Heart left ventricle (tissue), 16 donors: ENCODE results near the gene IKZF4. TPM values are rescaled to one million over a fixed set of nuclear protein-coding genes. Genes with fewer than 3 reads are reported as not detected.
"Not testable (repeated sequence)": the region's sequence is repeated elsewhere in the genome, so short reads cannot be mapped to it uniquely, and the experiment has no call there.

Experiments used
- ATAC-seq, 4 donors: fragments of 200-7000 bp; cut with Tn5 transposase; one replicate each; pipeline ENCODE4 v1.9.1; 2020 to 2022; ENCODE audit warnings: moderate library complexity in 4 of 4, mild to moderate bottlenecking in 3 of 4, moderate number of reproducible peaks in 1 of 4
- DNase-seq, 5 donors: peaks; one replicate each; pipeline ENCODE4 v3.0.0-alpha.2; 2020
- H3K27ac ChIP-seq, 12 donors: fragments of 200-600 bp; sonication (generic) in 4 of 12; one replicate each; pipeline versions ENCODE4 v1.5.0 to v1.8.0; 2016 to 2022; ENCODE audit warnings: mild to moderate bottlenecking in 2 of 12
- H3K27me3 ChIP-seq, 9 donors: fragments of 200-600 bp; sonication (generic) in 2 of 9; one replicate each; pipeline versions ENCODE4 v1.5.1 to v1.8.0; 2016 to 2022; ENCODE audit warnings: mild to moderate bottlenecking in 3 of 9
- H3K36me3 ChIP-seq, 9 donors: fragments of 200-600 bp; sonication (generic) in 2 of 9; one replicate each; pipeline versions ENCODE4 v1.5.0 to v1.8.0; 2018 to 2022; ENCODE audit warnings: mild to moderate bottlenecking in 2 of 9
- H3K4me1 ChIP-seq, 12 donors: fragments of 200-600 bp; sonication (generic) in 4 of 12; one replicate each; pipeline versions ENCODE4 v1.5.0 to v1.8.0; 2016 to 2022; ENCODE audit warnings: mild to moderate bottlenecking in 3 of 12
- H3K4me3 ChIP-seq, 12 donors: fragments of 200-600 bp; sonication (generic) in 4 of 12; one replicate each; pipeline versions ENCODE4 v1.5.0 to v1.8.0; 2017 to 2022; ENCODE audit warnings: mild to moderate bottlenecking in 9 of 12, moderate library complexity in 4 of 12
- H3K9me3 ChIP-seq, 12 donors: fragments of 200-600 bp; sonication (generic) in 4 of 12; one replicate each; pipeline versions ENCODE4 v1.5.0 to v1.8.0; 2016 to 2022; ENCODE audit warnings: mild to moderate bottlenecking in 1 of 12
- CTCF ChIP-seq, 12 donors: fragments of 200-600 bp; sonication (generic) in 4 of 12; IDR thresholded peaks; one replicate each; pipeline versions ENCODE4 v1.5.0 to v1.8.0; 2018 to 2022; ENCODE audit warnings: antibody characterized with exemption in 12 of 12, mild to moderate bottlenecking in 5 of 12
- POLR2A ChIP-seq, 2 donors: fragments of 450-650 bp; IDR thresholded peaks; one replicate each; pipeline ENCODE4 v1.6.1; 2017; ENCODE audit warnings: antibody characterized with exemption in 2 of 2, mild to moderate bottlenecking in 2 of 2, moderate library complexity in 2 of 2
- WGBS, 4 donors: extraction: QIAGEN DNeasy Blood & Tissue Kit in 2 of 4; methylation state at CpG; one replicate each; pipeline versions ENCODE4 v1.1.5 to v1.1.7; 2013 to 2018; 5-methylcytosine and 5-hydroxymethylcytosine counted together
- intact Hi-C, 10 donors: fragments of 100-400 bp; cut with DNase I; formaldehyde crosslinking; loops; one replicate each; pipeline versions ENCODE4 v1.11.1 to v1.14.2; 2022
- polyA plus RNA-seq, 2 donors: library from polyadenylated mRNA; stranded (reverse); fragments of 200-250 nt; gene quantifications; one replicate each; pipeline ENCODE4 v1.2.3, GENCODE V29; 2013
- total RNA-seq, 9 donors: library from RNA; depleted of rRNA in 2 of 9; stranded (reverse); fragments of >200 nt in 2 of 9; fragmentation: NEBNext Ultra II Directional in 3 of 9; extraction: Animal tissue kit (Norgen Biotek cat#: 25700) in 3 of 9; gene quantifications; one replicate each; pipeline versions ENCODE4 v1.1.0 to v1.2.4, GENCODE V29; 2016 to 2023
- donor health status: ischemic (EF 13 %, LVEDD 7.1; RV severe dilation, severe dysfunction).
- donor health status: healthy with polysubstance abuse.
- donor health status: DM: no; HTN: yes; CAD: no.
- donor health status: DM: no; HTN: no; CAD: no.
- donor health status: ischemic (EF 25% LVEDD 6.9; RV normal size, moderate dysfunction).
- donor health status: ischemic (EF 25% LVEDD 5.7; RV mildly dilated, moderate dysfunction).
- donor health status: healthy.
- donor health status: DM: yes; HTN: yes; CAD: no.
- donor health status: ischemic (EF 35%, LVEDD 5.7; RV mildly dilated, moderate dysfunction).
- donor health status: nonischemic (EF 11% LVEDD 7.7; RV severe dilation, severe dysfunction).
- donor health status: DM: yes; HTN: yes; CAD: no.
- donor health status: PGD.
- donor health status: ischemic (EF 29% LVEDD 5.4; RV normal size, mild dysfunction).
- donor health status: nonischemic (EF 23%, LVEDD 6.1; RV moderate dilation, normal function).

IKZF4 gene
- total and polyA plus RNA-seq, 11 donors, result 2.6 to 10.3 (median 6.8) TPM

GRCh38 chr12:56053407-56053893 is 32.6 kb downstream of the IKZF4 start:
- no peaks in the 10 kb centered on the region for H3K27me3 ChIP-seq
- no peak overlapping the region for H3K27ac ChIP-seq
- intact Hi-C loops, result no loop called here
- no peaks in the 10 kb centered on the region for H3K9me3 ChIP-seq
- H3K4me1 ChIP-seq, result no peaks in the 10 kb centered on the region
- DNase-seq (no peak), ATAC-seq (no peak)
- no peaks in the 10 kb centered on the region for H3K36me3 ChIP-seq
- 79 to 90% (median 84%) methylated on average over 6 of the region's 6 CpGs for WGBS, 4 donors
- no peak overlapping the region for H3K4me3 ChIP-seq
- TF ChIP-seq CTCF (IDR thresholded peaks at IDR 0.05) (no peak), POLR2A (IDR thresholded peaks at IDR 0.05) (no peak)

GRCh38 chr12:56059964-56060363 is 39.1 kb downstream of the IKZF4 start:
- DNase-seq, H3K36me3 ChIP-seq, intact Hi-C loops, H3K4me3 ChIP-seq, H3K27me3 ChIP-seq, H3K27ac ChIP-seq, H3K9me3 ChIP-seq, ATAC-seq, H3K4me1 ChIP-seq: not testable (repeated sequence)
- 90 to 96% (median 93%) methylated on average over 8 of the region's 8 CpGs for WGBS, 4 donors

- Histone ChIP-seq H3K27me3 (no peaks in the 10 kb centered on the region), H3K4me3 (no peak overlapping the region), H3K27ac (no peak overlapping the region), H3K4me1 (no peaks in the 10 kb centered on the region), H3K9me3 (no peaks in the 10 kb centered on the region), H3K36me3 (no peaks in the 10 kb centered on the region)
- no peak for TF ChIP-seq CTCF (IDR thresholded peaks at IDR 0.05)
- TF ChIP-seq POLR2A (IDR thresholded peaks at IDR 0.05), result no peak
- 70 to 80% (median 72%) methylated on average over 5 of the region's 5 CpGs for WGBS, 4 donors
- DNase-seq, result no peak
- no peak for ATAC-seq
- intact Hi-C loops, result no loop called here
Observed at GRCh38 chr12:56061982-56062381, 41.1 kb downstream of the IKZF4 start.

GRCh38 chr12:56062996-56063395 is 42.2 kb downstream of the IKZF4 start:
- Histone ChIP-seq H3K4me1 (no peaks in the 10 kb centered on the region), H3K4me3 (no peak overlapping the region), H3K27ac (no peak overlapping the region), H3K27me3 (no peaks in the 10 kb centered on the region), H3K36me3 (no peaks in the 10 kb centered on the region), H3K9me3 (no peaks in the 10 kb centered on the region)
- ATAC-seq, result no peak
- intact Hi-C loops, result no loop called here
- no peak for TF ChIP-seq POLR2A (IDR thresholded peaks at IDR 0.05)
- no peak for TF ChIP-seq CTCF (IDR thresholded peaks at IDR 0.05)
- DNase-seq, result no peak

GRCh38 chr12:56071648-56072047 is 50.8 kb downstream of the IKZF4 start:
- TF ChIP-seq CTCF (IDR thresholded peaks at IDR 0.05) (no peak), POLR2A (IDR thresholded peaks at IDR 0.05) (no peak)

More at GRCh38 chr12:56071648-56072047, 50.8 kb downstream of the IKZF4 start:
- Histone ChIP-seq H3K27ac (no peak overlapping the region), H3K9me3 (no peaks in the 10 kb centered on the region), H3K27me3 (no peaks in the 10 kb centered on the region), H3K4me3 (no peak overlapping the region), H3K4me1 (no peaks in the 10 kb centered on the region), H3K36me3 (no peaks in the 10 kb centered on the region)
- 78 to 86% (median 80%) methylated on average over 4 of the region's 4 CpGs for WGBS, 4 donors
- intact Hi-C loops, result no loop called here
- DNase-seq (no peak), ATAC-seq (no peak)
